Measurements from ENCODE around the gene NUAK2. TPM values are rescaled to one million over a fixed set of nuclear protein-coding genes. Genes with fewer than 3 reads are reported as not detected.

The NUAK2 gene
- total and polyA plus RNA-seq, 8 donors, result 0.58 to 16.5 (median 2.1) TPM

GRCh38 chr1:205258261-205258691, 63.3 kb downstream of the NUAK2 start:
- 71 to 79% (median 76%) methylated on average over 7 of the region's 7 CpGs for WGBS, 5 donors
- Histone ChIP-seq H3K27ac (no peak overlapping the region), H3K27me3 (no peaks in the 10 kb centered on the region), H3K4me1 (peaks cover 11 to 45% (median 23%) of the 10 kb centered on the region in 4 donors), H3K36me3 (no peaks in the 10 kb centered on the region), H3K9me3 (no peaks in the 10 kb centered on the region), H3K4me3 (no peak overlapping the region)
- no peak for DNase-seq
- intact Hi-C loops (cut with DNase I; ENCODE audit: low total_unique reads), result loop anchor here (10.0 kb wide), 2 partner anchors 133 to 283 kb away; partner anchors contain the start of gene RBBP5
- TF ChIP-seq, protein P1, sequence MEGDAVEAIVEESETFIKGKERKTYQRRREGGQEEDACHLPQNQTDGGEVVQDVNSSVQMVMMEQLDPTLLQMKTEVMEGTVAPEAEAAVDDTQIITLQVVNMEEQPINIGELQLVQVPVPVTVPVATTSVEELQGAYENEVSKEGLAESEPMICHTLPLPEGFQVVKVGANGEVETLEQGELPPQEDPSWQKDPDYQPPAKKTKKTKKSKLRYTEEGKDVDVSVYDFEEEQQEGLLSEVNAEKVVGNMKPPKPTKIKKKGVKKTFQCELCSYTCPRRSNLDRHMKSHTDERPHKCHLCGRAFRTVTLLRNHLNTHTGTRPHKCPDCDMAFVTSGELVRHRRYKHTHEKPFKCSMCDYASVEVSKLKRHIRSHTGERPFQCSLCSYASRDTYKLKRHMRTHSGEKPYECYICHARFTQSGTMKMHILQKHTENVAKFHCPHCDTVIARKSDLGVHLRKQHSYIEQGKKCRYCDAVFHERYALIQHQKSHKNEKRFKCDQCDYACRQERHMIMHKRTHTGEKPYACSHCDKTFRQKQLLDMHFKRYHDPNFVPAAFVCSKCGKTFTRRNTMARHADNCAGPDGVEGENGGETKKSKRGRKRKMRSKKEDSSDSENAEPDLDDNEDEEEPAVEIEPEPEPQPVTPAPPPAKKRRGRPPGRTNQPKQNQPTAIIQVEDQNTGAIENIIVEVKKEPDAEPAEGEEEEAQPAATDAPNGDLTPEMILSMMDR (IDR thresholded peaks at IDR 0.05), result no peak
- TF ChIP-seq POLR2AphosphoS5 (IDR thresholded peaks at IDR 0.05), result no peak
- no peak for TF ChIP-seq EP300 (IDR thresholded peaks at IDR 0.05)
- TF ChIP-seq POLR2A (IDR thresholded peaks at IDR 0.05), result no peak

DNA sequence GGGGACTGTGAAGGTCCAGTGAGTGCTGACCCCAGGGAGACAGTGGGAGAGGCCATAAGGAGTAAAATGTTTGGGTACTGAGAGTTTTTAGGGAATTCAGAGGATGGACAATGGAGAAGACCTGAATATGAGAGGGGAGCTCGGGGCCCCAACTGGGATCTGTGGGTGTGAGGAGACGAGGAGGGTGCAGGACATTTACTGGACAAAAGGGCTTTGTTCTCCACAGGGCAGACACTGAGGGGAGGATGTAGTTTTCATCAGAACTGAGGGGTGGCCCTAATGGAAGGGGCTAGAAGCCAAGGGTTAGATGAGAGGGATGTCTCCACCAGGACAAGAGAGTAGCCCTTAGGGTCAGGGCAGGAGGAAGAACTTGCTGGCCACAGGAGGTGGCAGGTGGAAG, 63.8 kb downstream of the NUAK2 start:
- no peak overlapping the region for H3K4me3 ChIP-seq
- intact Hi-C loops (cut with DNase I; ENCODE audit: low total_unique reads), result loop anchor here (10.0 kb wide), 2 partner anchors 133 to 283 kb away; partner anchors contain the start of gene RBBP5
- H3K36me3 ChIP-seq, result no peaks in the 10 kb centered on the region
- DNase-seq, result no peak
- H3K27ac ChIP-seq, result no peak overlapping the region
- H3K9me3 ChIP-seq, result no peaks in the 10 kb centered on the region
- peaks cover 11 to 41% (median 23%) of the 10 kb centered on the region in 4 donors for H3K4me1 ChIP-seq
- no peak for TF ChIP-seq EP300 (IDR thresholded peaks at IDR 0.05)
- no peak for TF ChIP-seq POLR2AphosphoS5 (IDR thresholded peaks at IDR 0.05)
- TF ChIP-seq, protein P1 (IDR thresholded peaks at IDR 0.05), result no peak
- no peak for TF ChIP-seq POLR2A (IDR thresholded peaks at IDR 0.05)
- 46 to 85% (median 69%) methylated on average over 2 of the region's 2 CpGs for WGBS, 5 donors
- no peaks in the 10 kb centered on the region for H3K27me3 ChIP-seq

DNA sequence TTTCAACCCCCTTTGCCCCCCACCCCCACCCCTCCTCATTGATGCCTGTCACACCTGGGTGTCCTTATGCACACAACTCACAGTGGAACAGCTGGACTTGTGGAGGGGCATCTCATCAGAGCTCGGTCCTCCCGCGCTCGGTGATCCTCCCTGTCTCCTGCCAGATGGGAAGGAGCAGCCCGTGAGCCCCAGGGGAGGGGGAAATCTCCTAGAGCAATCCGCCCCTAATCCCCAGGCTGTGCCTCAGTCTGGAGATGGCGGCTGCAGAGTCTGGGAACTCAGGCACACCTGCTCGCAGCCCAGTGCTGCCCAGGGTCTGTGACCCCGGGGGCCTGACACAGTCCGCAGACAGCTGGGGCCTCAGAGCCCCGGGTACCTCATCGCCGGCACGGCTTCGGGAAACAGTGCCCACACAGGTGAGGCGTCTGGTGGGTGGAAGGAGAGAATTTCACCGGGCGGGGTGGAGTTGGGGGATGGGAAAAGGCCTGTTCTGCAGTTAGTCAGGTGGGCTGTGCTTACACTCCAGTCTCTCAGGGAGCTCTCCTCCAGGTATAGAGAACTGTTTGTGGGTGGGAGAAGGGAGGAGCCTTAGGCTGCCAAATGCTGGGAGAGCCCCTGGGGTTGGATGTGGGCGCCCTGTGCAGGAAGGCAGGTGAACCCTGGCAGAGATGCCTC, 64.5 kb downstream of the NUAK2 start:
- intact Hi-C loops (cut with DNase I; ENCODE audit: low total_unique reads), result loop anchor here (10.0 kb wide), 2 partner anchors 132 to 282 kb away; partner anchors contain the start of gene RBBP5
- 83 to 93% (median 90%) methylated on average over 14 to 19 of the region's 19 CpGs for WGBS, 5 donors

GRCh38 chr1:205255941-205256780, 65.4 kb downstream of the NUAK2 start:
- Histone ChIP-seq H3K36me3 (no peaks in the 10 kb centered on the region), H3K27me3 (no peaks in the 10 kb centered on the region), H3K4me1 (peaks cover 11 to 31% (median 15%) of the 10 kb centered on the region in 4 donors), H3K4me3 (no peak overlapping the region), H3K27ac (peak overlapping the region in 1 of 5 donors; percentile 28), H3K9me3 (no peaks in the 10 kb centered on the region)
- DNase-seq, result peak; percentile 92 to 96
- TF ChIP-seq EP300 (IDR thresholded peaks at IDR 0.05) (peak; percentile 11), POLR2A (IDR thresholded peaks at IDR 0.05) (no peak), POLR2AphosphoS5 (IDR thresholded peaks at IDR 0.05) (peak in 1 of 3 donors; percentile 53)
- TF ChIP-seq, protein P1 (IDR thresholded peaks at IDR 0.05), result peak in 6 of 7 experiments; percentile 67 to 98 (median 94)
- 21 to 41% (median 27%) methylated on average over 4 to 8 of the region's 8 CpGs for WGBS, 5 donors
- intact Hi-C loops (cut with DNase I; ENCODE audit: low total_unique reads), result loop anchor here (10.0 kb wide), 2 partner anchors 131 to 281 kb away; partner anchors contain the start of gene RBBP5

More for the DNA sequence above, 64.5 kb downstream of the NUAK2 start:
- DNase-seq, result no peak
- Histone ChIP-seq H3K4me3 (no peak overlapping the region), H3K27me3 (no peaks in the 10 kb centered on the region), H3K4me1 (peaks cover 11 to 37% (median 19%) of the 10 kb centered on the region in 4 donors), H3K27ac (no peak overlapping the region), H3K36me3 (no peaks in the 10 kb centered on the region), H3K9me3 (no peaks in the 10 kb centered on the region)
- TF ChIP-seq, protein P1 (IDR thresholded peaks at IDR 0.05), result no peak
- no peak for TF ChIP-seq POLR2AphosphoS5 (IDR thresholded peaks at IDR 0.05)

Data from stomach (tissue), 9 donors.